Measurements from ENCODE around the gene CLIC4.
"Not testable (repeated sequence)": the region's sequence is repeated elsewhere in the genome, so short reads cannot be mapped to it uniquely, and the experiment has no call there.

The CLIC4 gene

GRCh38 chr1:24768873-24769605, 23.8 kb downstream of the CLIC4 start:
- no peak overlapping the region for H3K4me3 ChIP-seq (ENCODE audit: low read length)
- no peaks in the 10 kb centered on the region for H3K9me3 ChIP-seq (ENCODE audit: control insufficient read depth, low read length)
- H3K4me1 ChIP-seq (ENCODE audit: control insufficient read depth, insufficient read depth, low read length), result peaks cover 51% of the 10 kb centered on the region
- peak; percentile 48 for DNase-seq (ENCODE audit: low read depth)
- H3K9ac ChIP-seq (ENCODE audit: low read length), result peak overlapping the region; percentile 68
- H3K27me3 ChIP-seq (replicated peaks; ENCODE audit: control insufficient read depth, insufficient read depth, low read length), result no peaks in the 10 kb centered on the region
- no peaks in the 10 kb centered on the region for H3K36me3 ChIP-seq (ENCODE audit: control insufficient read depth, insufficient read depth, low read length, severe bottlenecking)

- H3K9me3 ChIP-seq (ENCODE audit: control insufficient read depth, low read length), result no peaks in the 10 kb centered on the region
- H3K27me3 ChIP-seq (replicated peaks; ENCODE audit: control insufficient read depth, insufficient read depth, low read length), result no peaks in the 10 kb centered on the region
- H3K36me3 ChIP-seq (ENCODE audit: control insufficient read depth, insufficient read depth, low read length, severe bottlenecking), result no peaks in the 10 kb centered on the region
- peak overlapping the region; percentile 69 for H3K9ac ChIP-seq (ENCODE audit: low read length)
- H3K4me3 ChIP-seq (ENCODE audit: low read length), result peak overlapping the region; percentile 48
- DNase-seq (ENCODE audit: low read depth), result peak; percentile 85
- H3K4me1 ChIP-seq (ENCODE audit: control insufficient read depth, insufficient read depth, low read length), result peaks cover 45% of the 10 kb centered on the region
These were observed 24.7 kb downstream of the CLIC4 start for GRCh38 chr1:24769656-24770651.

DNA sequence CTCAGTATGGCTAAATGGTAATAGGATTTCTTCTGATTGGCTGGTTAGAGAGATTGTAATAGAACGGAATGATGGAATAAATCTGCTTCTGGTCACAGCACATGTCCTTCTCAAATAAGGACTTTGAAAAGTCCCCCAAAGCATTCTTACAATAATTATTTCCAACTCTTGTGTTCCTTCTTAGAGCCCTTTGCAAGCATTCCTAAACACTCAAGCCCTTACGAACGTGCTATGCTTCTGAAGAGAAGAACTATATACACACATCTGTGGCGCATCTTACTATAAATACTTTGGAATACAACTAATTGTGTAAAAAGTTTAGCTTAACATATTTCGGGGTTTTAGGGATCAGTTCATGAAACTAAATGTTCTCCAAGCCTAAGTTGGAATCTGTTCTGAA, 25.6 kb downstream of the CLIC4 start:
- no peaks in the 10 kb centered on the region for H3K36me3 ChIP-seq (ENCODE audit: control insufficient read depth, insufficient read depth, low read length, severe bottlenecking)
- no peaks in the 10 kb centered on the region for H3K9me3 ChIP-seq (ENCODE audit: control insufficient read depth, low read length)
- peak; percentile 67 for DNase-seq (ENCODE audit: low read depth)
- peaks cover 36% of the 10 kb centered on the region for H3K4me1 ChIP-seq (ENCODE audit: control insufficient read depth, insufficient read depth, low read length)
- H3K9ac ChIP-seq (ENCODE audit: low read length), result peak overlapping the region; percentile 69
- H3K4me3 ChIP-seq (ENCODE audit: low read length), result peak overlapping the region; percentile 48
- H3K27me3 ChIP-seq (replicated peaks; ENCODE audit: control insufficient read depth, insufficient read depth, low read length), result no peaks in the 10 kb centered on the region

- peaks cover 38% of the 10 kb centered on the region for H3K4me1 ChIP-seq (ENCODE audit: control insufficient read depth, insufficient read depth, low read length)
- H3K9me3 ChIP-seq (ENCODE audit: control insufficient read depth, low read length), result no peaks in the 10 kb centered on the region
- no peaks in the 10 kb centered on the region for H3K36me3 ChIP-seq (ENCODE audit: control insufficient read depth, insufficient read depth, low read length, severe bottlenecking)
- no peak overlapping the region for H3K9ac ChIP-seq (ENCODE audit: low read length)
- H3K4me3 ChIP-seq (ENCODE audit: low read length), result no peak overlapping the region
- DNase-seq (ENCODE audit: low read depth), result no peak
- H3K27me3 ChIP-seq (replicated peaks; ENCODE audit: control insufficient read depth, insufficient read depth, low read length), result no peaks in the 10 kb centered on the region
These were observed 26.3 kb downstream of the CLIC4 start for GRCh38 chr1:24771574-24771973.

DNA sequence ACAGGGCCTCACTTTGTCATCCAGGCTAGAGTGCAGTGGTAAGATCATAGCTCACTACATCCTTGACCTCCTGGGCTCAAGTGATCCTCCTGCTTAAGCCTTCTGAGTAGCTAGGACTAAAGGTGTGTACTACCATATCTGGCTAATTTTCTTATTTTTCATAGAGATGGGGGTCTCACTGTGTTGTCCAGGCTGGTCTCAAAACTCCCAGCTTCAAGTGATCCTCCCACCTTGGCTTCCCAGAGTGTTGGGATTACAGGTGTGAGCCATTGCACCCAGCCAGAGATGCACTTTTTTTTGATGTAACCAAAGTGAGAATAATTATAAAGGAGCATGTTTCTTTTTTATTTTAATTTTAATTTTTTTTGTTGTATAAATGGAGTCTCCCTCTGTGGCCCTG, 28.4 kb downstream of the CLIC4 start:
- H3K4me3 ChIP-seq (ENCODE audit: low read length), result no peak overlapping the region
- H3K9me3 ChIP-seq (ENCODE audit: control insufficient read depth, low read length), result no peaks in the 10 kb centered on the region
- H3K9ac ChIP-seq (ENCODE audit: low read length), result no peak overlapping the region
- no peak for DNase-seq (ENCODE audit: low read depth)
- no peaks in the 10 kb centered on the region for H3K36me3 ChIP-seq (ENCODE audit: control insufficient read depth, insufficient read depth, low read length, severe bottlenecking)
- H3K27me3 ChIP-seq (replicated peaks; ENCODE audit: control insufficient read depth, insufficient read depth, low read length), result no peaks in the 10 kb centered on the region
- peaks cover 48% of the 10 kb centered on the region for H3K4me1 ChIP-seq (ENCODE audit: control insufficient read depth, insufficient read depth, low read length)

DNA sequence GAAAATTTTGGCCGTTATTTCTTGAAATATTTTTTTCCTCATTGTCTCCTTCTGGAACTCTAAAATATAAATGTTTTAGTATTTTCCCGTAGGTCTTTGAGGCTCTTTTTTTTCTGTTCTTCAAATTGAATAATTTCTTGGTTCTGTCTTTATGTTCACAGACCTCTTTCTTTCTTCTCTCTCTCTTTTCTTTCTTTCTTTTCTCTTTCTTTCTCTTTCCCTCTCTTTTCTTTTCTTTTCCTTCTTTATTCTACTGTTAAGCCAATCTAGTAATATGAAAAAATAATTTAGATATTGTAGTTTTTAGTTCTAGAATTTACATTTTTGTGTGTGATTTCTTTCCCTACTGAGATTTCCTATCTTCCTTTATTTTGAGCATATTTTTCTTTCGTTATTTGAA, 30.1 kb downstream of the CLIC4 start:
- no peak for DNase-seq (ENCODE audit: low read depth)

DNA sequence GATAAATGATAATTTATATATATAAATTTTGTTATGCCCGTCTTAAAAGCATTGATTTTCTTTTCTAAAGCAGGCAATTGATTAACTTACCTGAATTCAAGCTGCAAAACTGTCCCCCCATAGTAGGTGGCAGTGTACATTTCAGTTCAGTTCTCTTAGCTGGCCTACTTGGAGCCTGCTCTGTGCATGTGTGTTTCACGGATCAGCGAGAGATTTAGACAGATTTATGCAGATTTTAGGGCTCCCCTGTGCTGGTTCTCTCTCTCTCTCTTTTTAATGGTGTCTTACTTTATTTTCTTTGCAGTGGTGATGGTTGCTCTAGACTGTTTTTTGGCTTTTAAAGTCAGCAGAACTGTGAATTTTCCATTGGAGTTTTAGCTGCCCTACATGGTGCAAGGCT, 30.7 kb downstream of the CLIC4 start:
- Histone ChIP-seq H3K36me3 (ENCODE audit: control insufficient read depth, insufficient read depth, low read length, severe bottlenecking) (no peaks in the 10 kb centered on the region), H3K4me3 (ENCODE audit: low read length) (no peak overlapping the region), H3K9me3 (ENCODE audit: control insufficient read depth, low read length) (no peaks in the 10 kb centered on the region), H3K27me3 (replicated peaks; ENCODE audit: control insufficient read depth, insufficient read depth, low read length) (no peaks in the 10 kb centered on the region), H3K4me1 (ENCODE audit: control insufficient read depth, insufficient read depth, low read length) (peaks cover 45% of the 10 kb centered on the region), H3K9ac (ENCODE audit: low read length) (no peak overlapping the region)
- DNase-seq (ENCODE audit: low read depth), result no peak

More for the DNA sequence above, 30.1 kb downstream of the CLIC4 start:
- Histone ChIP-seq H3K27me3 (replicated peaks; ENCODE audit: control insufficient read depth, insufficient read depth, low read length) (no peaks in the 10 kb centered on the region), H3K4me3 (ENCODE audit: low read length) (no peak overlapping the region), H3K9me3 (ENCODE audit: control insufficient read depth, low read length) (no peaks in the 10 kb centered on the region), H3K4me1 (ENCODE audit: control insufficient read depth, insufficient read depth, low read length) (peaks cover 48% of the 10 kb centered on the region), H3K9ac (ENCODE audit: low read length) (no peak overlapping the region), H3K36me3 (ENCODE audit: control insufficient read depth, insufficient read depth, low read length, severe bottlenecking) (no peaks in the 10 kb centered on the region)

GRCh38 chr1:24776821-24777220, 31.6 kb downstream of the CLIC4 start:
- H3K27me3 ChIP-seq (replicated peaks; ENCODE audit: control insufficient read depth, insufficient read depth, low read length), result no peaks in the 10 kb centered on the region
- DNase-seq (ENCODE audit: low read depth), result no peak
- peaks cover 36% of the 10 kb centered on the region for H3K4me1 ChIP-seq (ENCODE audit: control insufficient read depth, insufficient read depth, low read length)
- no peaks in the 10 kb centered on the region for H3K9me3 ChIP-seq (ENCODE audit: control insufficient read depth, low read length)
- no peak overlapping the region for H3K4me3 ChIP-seq (ENCODE audit: low read length)
- H3K36me3 ChIP-seq (ENCODE audit: control insufficient read depth, insufficient read depth, low read length, severe bottlenecking), result no peaks in the 10 kb centered on the region
- no peak overlapping the region for H3K9ac ChIP-seq (ENCODE audit: low read length)

GRCh38 chr1:24778141-24778540, 32.9 kb downstream of the CLIC4 start:
- no peak overlapping the region for H3K4me3 ChIP-seq (ENCODE audit: low read length)
- H3K9me3 ChIP-seq (ENCODE audit: control insufficient read depth, low read length), result no peaks in the 10 kb centered on the region
- peaks cover 32% of the 10 kb centered on the region for H3K4me1 ChIP-seq (ENCODE audit: control insufficient read depth, insufficient read depth, low read length)
- no peaks in the 10 kb centered on the region for H3K27me3 ChIP-seq (replicated peaks; ENCODE audit: control insufficient read depth, insufficient read depth, low read length)
- H3K9ac ChIP-seq (ENCODE audit: low read length), result no peak overlapping the region
- no peaks in the 10 kb centered on the region for H3K36me3 ChIP-seq (ENCODE audit: control insufficient read depth, insufficient read depth, low read length, severe bottlenecking)
- DNase-seq (ENCODE audit: low read depth), result no peak

GRCh38 chr1:24779199-24779598, 34.0 kb downstream of the CLIC4 start:
- H3K4me3 ChIP-seq (ENCODE audit: low read length); H3K9me3 ChIP-seq (ENCODE audit: control insufficient read depth, low read length); H3K27me3 ChIP-seq (replicated peaks; ENCODE audit: control insufficient read depth, insufficient read depth, low read length); DNase-seq (ENCODE audit: low read depth); H3K36me3 ChIP-seq (ENCODE audit: control insufficient read depth, insufficient read depth, low read length, severe bottlenecking); H3K9ac ChIP-seq (ENCODE audit: low read length): not testable (repeated sequence)
- peaks cover 38% of the 10 kb centered on the region for H3K4me1 ChIP-seq (ENCODE audit: control insufficient read depth, insufficient read depth, low read length)

GRCh38 chr1:24779689-24780464, 34.6 kb downstream of the CLIC4 start:
- peaks cover 41% of the 10 kb centered on the region for H3K4me1 ChIP-seq (ENCODE audit: control insufficient read depth, insufficient read depth, low read length)

More at GRCh38 chr1:24779689-24780464, 34.6 kb downstream of the CLIC4 start:
- H3K9me3 ChIP-seq (ENCODE audit: control insufficient read depth, low read length), result no peaks in the 10 kb centered on the region
- H3K4me3 ChIP-seq (ENCODE audit: low read length), result no peak overlapping the region
- no peak overlapping the region for H3K9ac ChIP-seq (ENCODE audit: low read length)
- DNase-seq (ENCODE audit: low read depth), result no peak
- no peaks in the 10 kb centered on the region for H3K27me3 ChIP-seq (replicated peaks; ENCODE audit: control insufficient read depth, insufficient read depth, low read length)
- no peaks in the 10 kb centered on the region for H3K36me3 ChIP-seq (ENCODE audit: control insufficient read depth, insufficient read depth, low read length, severe bottlenecking)

Measured in adipocyte (in vitro differentiated cells).